NCI-H2227 (cell line): ENCODE data around the gene EXOSC2.

Experiments
- DNase-seq: peaks from one replicate; lab custom pipeline; 2025; ENCODE audit not compliant: unreplicated experiment; lab: John Stamatoyannopoulos, UW

The EXOSC2 gene

DNA sequence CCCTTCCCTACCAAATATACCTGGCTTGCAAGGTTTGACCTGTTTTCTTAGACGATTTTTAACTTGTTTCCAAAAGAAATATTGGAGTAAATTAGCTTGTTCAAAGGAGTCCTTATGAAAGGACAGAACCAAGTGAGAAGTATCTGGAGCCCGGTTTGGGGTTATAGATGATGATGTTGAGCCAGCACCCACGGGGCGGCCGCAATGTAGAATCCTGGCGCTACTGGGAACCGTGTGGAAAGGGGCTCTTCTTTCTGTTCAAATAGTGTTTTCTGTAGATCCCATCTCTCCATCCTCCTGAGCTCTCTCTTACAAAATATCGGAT is 517 bp upstream of the EXOSC2 start:
- no peak for DNase-seq

DNA sequence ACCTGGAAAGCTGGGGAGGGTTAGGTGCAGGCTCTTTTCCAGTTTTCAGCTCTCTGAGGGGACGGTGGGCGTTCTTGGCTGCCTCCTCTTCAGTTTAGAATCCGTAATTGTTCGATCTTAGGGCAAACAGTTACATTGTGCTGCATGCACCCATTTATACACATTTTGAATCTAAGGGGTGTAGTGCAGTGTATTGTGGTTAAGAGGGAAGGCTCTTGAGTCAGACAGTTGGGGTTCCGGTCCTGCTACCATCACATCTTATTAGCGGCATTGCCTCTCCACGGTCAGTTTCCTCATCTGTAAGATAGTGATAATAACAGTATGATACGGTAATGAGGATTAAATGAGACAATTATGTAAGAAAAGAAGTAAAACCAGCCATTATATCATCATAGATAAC is 625 bp downstream of the EXOSC2 start:
- no peak for DNase-seq

DNA sequence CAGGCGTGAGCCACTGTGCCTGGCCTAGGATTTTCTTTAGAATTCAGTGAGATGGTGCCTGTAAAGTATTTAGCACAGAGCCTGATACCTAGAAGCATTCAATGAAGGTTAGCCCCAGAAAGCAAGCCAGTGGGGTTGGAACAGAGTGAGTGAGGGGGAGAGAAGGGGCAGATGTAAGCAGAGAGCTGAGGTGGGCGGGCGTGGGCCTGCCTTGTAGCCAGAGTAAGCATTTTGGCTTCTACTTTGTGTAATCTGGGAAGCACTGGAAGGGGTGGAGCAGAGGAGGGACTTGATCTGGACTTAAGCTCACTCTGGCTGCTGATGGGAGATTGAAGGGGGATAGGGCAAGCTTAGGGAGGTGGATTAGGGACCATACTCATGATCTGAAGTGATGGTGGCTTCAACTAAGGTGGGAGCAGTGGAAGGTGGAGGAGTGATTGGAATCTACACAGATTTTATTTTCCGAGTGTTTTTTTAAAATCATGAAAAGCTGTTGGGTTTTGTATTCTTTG is 2.6 kb downstream of the EXOSC2 start:
- no peak for DNase-seq

DNA sequence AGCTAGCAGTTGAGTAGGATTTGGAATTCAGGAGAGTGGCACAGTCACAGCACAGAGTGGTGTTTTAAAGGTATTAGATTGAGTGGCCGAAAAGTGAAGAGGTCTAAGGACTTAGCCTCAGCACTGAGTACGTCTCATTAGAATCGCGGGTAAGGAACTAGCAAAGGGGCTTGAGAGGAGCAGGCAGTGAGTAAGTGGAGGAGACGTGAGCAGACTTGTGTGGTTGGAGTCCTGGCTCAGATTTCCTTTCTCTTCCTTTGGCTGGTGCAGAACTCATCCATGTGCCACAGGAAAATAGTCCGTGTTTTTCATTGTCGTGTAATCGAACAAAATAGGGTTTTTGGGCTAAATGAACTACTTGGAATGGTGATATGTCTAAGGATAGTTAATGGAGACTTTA is 3.4 kb downstream of the EXOSC2 start:
- no peak for DNase-seq

DNA sequence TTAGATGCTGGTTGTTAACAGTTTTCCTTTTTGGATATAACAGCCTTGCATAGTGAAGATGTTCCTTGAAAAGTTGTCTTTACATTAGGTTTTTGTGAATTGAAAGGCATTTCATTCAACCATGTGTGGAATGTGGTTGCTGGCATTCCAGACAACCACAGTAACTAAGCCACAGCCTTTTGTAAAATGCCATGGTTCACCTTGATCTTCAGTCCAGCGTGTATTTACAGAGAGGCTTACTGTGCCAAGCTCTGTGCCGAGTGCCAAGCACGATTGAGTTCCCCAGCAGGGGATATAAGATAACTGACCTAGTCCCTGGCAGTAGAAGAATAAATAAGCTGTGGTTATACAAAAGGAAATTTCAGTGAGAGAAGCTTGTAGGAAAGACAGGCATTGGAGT is 4.9 kb downstream of the EXOSC2 start:
- no peak for DNase-seq

DNA sequence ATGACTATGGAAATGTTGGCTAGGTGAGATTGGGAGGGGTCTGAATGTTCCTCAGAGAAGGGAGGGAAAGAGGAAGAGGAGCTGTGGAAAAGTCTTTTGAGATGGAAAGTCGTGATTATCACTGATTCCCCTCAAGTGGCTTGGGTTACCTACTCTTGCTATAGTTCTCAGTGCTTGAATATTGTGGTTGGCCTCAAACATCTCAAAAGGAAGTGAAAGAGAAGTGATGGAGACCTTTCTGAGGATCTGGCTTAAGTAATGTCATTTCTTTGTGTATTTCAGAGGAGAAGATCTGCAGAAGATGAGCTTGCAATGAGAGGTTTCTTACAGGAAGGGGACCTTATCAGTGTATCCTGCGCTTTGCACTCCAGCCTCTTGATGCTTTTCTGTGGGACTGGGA is 5.5 kb downstream of the EXOSC2 start:
- no peak for DNase-seq

DNA sequence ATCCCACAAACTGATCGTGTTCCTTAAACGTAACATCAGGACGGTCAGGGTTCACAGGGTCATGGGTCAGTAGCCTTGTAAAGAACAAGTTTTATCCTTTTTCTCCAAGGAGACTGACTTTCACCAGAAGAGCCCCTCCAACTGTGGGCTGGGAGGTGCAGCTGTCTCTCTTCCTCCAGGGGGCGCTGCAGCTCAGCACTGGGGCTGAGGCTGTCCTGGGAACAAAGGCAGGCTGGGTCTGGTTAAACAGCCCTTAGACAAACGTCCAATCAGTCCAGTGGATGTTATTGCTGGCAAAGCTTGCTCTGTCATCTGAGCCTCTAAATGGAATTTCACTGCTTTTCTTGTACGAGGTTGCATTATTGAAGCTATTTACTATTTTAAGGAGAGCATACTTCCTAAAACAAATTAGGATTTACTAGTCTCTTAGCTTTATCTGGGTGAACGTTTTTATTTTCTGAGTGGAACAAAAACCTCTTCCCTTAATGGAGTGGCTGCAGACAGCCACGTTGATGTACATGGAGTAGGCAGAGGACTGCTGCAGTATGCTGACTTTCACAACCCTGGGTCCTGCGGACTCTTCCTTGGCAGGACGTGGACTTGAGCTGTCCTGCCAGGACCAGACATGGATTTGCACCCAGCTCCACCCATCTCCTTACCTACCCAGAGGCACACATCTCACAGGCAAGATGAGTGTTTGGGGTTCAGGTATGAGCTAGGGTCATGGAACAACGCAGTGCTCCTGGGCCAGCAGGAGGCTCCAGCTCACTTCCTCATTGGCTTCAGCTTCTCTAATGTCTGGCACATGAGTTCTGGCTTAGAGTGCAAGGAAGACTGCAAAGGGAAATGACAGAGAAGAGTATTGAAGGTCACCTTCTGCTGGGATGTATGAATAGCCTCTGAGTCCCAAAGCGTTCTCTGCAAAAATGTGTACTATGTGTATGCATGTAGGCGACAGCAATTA is 7.8 kb downstream of the EXOSC2 start:
- peak; percentile 80 for DNase-seq

DNA sequence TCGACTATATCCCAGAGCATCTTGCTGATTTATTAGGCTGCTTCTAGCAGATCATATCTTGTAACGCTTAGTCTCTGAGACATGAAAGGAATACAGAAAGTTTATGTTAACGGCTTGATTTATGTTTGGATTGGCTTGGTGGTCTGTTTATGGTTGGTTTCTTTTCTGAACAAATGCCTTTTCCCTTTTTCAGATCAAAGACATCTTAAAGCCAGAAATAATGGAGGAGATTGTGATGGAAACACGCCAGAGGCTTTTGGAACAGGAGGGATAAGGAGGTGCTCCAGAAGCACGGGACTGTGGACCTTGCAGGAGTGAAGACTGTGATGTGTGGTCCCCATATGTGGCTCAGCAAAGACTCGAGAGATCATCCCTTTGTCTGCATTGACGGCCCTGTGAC is 9.9 kb downstream of the EXOSC2 start:
- DNase-seq: no peak

DNA sequence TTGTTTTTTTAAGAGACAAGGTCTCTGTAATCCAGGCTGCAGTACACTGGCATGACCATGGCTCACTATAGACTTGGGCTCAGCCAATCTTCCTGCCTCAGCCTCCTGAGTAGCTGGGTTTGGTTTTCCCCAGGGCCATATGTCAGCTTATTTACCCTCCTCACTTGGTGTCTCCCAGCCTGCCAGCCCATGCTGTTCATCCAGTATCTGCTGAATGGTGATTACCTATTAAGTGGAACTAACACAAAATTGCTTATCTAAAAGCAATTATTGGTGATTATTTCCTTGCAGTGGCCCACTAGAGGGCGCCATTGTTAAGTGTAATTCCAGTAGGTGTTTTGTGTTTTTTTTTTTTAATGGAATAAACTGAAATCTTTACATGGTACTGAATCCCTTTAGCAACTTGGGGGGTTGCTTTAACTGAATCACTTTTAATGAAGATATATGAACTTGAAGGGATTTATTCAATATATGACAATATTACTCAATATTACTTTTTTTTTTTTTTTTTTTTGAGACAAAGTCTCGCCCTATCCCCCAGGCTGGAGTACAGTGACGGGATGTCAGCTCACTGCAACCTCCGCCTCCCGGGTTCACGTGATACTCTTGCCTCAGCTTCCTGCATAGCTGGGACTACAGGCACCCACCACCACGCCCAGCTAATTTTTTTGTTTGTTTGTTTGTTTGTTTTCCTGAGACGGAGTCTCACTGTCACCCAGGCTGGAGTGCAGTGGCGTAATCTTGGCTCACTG is 13.8 kb downstream of the EXOSC2 start:
- peak; percentile 63 for DNase-seq

DNA sequence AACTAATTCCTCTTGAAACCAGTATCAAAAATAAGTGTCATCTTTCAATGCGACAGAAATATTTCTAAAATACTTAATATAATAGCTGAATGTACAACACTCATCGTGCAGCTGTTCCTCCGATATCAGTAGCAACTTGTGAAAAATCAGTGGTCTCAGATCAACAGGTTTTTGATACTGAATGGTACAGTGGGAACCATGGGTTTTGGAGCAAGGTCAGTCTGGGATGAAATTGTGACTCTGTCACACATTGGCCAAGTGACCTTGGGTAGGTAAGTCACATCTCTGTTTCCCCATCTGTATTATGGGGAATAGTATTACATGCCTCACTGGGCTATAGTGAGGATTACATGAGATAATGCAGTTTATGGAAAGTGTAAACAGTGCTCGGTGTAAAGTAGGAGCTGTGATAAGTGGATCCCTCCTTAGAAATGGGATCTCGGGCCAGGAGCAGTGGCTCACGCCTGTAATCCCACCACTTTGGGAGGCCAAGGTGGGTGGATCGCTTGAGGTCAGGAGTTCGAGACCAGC is 17.3 kb downstream of the EXOSC2 start:
- DNase-seq: no peak

DNA sequence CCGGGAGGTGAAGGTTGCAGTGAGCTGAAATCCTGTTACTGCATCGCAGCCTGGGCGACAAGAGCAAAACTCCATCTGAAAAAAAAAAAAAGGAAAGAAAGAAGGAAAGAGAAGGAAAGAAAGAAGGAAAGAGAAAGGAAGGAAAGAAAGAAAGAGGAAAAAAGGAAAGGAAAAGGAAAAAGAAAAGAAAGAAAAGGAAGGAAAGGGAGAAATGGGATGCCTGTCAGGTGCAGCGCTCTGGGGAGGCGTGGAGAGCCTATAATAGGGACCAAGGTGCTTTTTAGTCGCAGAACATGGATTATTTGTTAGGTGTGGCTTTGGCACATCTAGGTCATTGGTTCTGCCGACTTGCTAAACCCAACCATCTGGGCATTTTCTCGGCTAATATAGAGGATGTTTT is 17.9 kb downstream of the EXOSC2 start:
- DNase-seq: no peak

DNA sequence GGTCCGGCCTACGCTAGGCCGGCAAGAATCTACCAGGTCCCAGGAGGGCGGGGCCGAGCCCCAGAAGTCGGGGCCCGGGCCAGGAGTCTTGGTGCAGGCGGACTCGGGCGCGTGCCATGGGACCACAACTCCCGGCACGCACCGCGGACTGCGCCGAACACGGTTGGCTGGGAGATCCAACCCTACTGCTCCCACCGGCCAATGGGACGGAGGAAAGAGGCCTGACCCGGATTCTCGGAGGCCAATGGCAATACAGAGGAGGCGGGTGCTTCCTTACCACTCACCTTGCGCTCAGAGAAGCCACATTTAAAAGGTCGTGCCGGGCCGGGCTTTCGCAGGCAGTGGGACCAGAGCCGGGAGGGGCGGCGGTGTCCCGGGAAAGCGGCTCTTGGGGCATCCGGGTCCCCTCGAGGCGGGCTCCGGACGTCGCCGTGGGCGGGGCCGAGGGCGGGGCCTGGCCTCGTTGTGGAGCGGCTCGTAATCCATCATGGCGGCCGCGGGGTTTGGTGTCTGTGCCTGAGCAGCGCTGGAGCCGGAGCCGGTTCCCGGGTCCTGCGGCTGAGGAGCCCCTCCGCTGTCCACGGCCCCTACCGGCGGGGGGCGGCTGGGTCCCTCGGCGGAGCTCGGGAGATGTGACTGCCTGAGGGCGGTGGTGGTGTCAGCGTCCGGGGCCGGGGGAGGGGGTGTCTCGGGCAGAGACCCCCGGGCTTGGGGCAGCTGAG is 19.1 kb downstream of the EXOSC2 start:
- peak; percentile 96 for DNase-seq

DNA sequence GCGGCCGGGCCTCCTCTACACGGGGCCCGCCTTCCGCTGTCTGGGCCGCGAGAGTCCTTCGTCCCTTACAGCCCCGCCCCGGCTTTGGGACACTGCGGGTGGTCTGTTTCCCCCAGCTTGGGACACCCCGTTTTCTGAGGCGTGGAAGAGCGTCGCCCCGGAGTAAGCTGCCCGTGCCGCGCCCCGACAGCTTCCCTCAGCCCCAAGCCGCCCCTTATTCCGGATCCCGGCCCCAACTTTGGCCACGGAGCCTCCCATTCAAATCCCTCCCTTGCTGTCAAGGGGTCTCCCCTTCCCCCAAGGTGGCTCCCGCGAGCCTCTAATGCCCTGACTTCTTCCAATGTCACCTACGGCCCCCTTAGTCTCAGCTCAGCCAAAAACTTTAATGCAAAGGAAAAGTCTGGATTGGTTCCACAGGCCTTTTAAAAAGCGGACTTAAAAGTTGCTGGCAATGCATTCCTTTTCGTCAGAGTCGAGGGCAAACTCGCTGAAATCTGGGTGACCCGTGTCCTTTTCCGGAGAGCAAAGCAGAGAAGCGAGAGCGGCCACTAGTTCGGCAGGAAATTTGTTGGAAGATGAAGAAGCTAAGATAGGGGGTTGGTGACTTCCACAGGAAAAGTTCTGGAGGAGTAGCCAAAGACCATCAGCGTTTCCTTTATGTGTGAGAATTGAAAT is 19.8 kb downstream of the EXOSC2 start:
- DNase-seq: no peak

DNA sequence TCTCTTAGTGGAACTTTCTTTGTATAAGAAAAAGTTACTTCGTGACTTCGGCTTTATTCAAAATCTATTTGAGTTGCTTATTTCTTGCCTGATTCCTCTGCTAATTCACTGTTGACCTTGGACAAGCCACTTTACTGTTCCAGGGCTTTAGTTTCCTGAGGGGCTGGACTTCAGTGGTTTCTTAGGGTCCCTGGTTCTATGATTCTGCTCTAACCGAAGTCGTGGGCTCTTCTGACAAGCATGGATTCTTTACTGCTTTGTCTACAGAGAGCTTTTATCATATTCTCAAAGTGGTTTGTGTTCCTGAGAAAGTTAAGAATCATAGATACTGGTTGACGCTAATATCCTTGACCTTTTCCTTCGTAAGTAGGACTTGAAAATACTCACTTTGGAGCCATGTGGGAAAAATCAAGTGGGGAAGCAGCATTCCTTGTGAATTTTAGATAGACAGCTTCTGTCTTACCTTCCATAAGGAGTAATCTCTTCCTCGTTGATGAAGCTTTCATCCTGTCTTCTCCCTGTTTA is 21.1 kb downstream of the EXOSC2 start:
- no peak for DNase-seq

DNA sequence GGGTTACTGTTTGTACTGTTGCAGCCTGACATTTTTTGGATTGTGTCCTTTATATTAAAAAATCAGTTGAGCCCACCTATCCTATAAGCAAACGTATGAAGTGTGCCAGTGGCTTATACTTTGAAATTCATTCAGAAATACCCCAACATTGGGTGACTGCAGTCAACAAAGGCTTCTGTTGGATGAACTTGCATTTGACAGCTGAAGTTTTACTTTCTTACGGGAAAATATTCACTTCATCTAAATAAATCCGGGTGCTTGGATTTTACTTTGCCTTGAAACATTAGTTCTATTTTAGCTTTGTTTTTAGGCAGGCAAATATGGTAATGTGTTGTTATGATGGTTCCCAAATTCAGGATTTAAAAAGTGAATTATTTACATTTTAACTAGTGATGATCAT is 21.7 kb downstream of the EXOSC2 start:
- no peak for DNase-seq

DNA sequence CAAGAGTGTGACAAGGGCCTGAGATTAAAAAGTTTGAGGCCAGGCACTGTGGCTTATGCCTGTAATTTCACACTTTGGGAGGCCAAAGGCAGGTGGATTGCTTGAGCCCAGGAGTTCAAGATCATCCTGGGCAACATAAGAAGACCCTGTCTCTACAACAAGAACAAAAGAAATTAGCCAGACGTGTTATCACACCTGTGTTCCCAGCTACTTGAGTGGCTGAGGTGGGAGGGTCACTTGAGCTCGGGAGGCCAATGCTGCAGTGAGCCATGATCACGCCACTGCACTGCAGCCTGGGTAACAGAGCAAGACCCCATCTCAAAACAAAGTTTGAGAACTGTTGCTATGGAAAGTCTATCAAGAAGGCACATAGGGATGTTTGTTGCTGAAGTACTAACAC is 25.0 kb downstream of the EXOSC2 start:
- no peak for DNase-seq

DNA sequence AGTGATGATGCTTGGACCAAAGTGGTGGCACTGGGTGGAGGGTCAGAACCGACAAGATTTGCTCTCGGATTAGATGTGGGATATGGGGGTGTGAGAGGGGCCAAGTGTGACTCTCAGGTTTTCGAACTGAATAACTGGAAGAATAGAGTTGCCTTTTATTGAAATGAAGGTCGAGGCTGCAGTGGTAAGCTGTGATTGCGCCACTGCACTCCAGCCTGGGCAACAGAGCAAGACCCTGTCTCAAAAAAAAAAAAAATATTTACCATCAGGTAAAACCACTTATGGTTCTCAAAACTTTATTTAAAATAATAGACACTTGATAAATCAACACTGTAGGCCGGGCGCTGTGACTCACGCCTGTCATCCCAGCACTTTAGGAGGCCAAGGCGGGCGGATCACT is 27.2 kb downstream of the EXOSC2 start:
- DNase-seq: no peak

DNA sequence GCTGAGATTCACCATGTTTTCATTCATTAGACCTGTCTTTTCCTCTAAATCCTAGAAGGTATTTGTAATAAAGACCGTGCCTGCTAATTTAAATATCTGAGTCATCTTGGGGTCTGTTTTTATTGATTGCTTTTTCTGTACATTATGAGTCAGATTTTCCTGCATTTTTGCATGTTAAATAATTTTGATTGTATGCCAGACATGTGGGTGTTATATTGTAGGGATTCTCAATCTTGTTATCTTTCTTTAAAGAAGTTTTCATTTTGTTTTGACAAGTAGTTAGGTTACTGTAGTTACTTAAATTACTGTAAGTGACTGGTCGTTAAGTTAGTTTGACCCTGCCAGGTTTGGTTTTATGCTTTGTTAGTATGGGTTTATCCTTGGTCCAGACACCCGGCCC is 35.1 kb downstream of the EXOSC2 start:
- no peak for DNase-seq

DNA sequence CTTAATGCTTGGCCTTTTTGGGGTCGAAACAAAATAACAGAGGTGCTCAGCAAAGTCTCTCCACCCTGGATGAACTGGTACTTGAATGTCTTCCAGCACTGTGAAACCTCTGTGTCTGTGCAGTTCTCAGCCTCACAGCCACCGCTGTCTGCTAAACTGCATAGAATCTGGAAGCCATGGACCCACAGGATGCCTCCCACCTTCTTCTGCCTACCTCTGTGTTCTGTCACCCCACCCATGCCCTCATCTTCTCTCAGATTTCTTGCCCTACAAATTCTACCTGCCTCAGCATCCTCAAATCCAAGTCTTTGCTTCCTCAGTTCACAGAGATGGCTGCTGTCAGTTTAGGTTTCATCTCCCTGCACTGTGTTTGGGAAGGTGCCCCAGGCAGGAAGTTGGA is 35.6 kb downstream of the EXOSC2 start:
- no peak for DNase-seq

DNA sequence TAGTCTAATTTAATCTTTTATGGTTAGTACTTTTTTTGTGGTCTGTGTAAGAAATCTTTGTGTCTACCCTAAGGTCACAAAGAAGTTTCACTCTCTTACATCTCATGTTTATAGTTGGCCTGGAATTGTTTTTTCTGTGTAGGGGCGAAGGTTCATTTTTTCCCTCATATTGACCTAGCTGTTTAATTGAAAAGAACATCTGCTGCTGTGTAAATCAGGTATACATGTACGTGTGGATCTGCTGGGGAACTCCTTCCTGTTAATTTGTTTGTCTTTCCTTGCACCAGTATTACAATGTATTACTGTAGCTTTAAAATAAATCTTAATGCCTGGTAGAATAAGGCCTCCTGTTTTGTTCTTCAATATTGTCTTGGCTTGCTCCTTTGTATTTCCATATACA is 37.8 kb downstream of the EXOSC2 start:
- DNase-seq: no peak

DNA sequence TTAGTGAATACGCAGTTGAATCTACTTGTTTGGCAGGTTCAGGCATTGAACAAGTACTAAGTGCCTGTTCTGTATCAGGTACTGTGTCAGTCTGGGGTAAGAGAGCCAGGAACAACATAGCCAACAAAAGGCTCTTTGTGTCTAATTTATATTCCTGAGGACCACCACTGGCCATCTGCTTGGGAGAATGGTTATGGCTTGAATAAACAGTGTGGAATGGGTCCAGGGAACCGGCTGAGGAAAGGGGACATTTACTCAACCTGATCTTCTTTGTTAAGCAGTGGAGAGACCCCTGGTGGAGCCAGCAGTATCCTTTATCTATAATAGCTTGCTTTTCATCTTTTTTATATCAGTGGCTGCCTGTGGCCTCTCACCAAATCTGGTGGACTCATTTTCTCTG is 38.6 kb downstream of the EXOSC2 start:
- no peak for DNase-seq
